ENCODE data around the gene ADCK2.
"Not testable (repeated sequence)": the region's sequence is repeated elsewhere in the genome, so short reads cannot be mapped to it uniquely, and the experiment has no call there.

The ADCK2 gene

GRCh38 chr7:140641524-140642195, 31.1 kb upstream of the ADCK2 start:
- Histone ChIP-seq H3K27ac (replicated peaks) (no peak overlapping the region), H3K27me3 (ENCODE audit: insufficient read depth, poor library complexity, severe bottlenecking) (peaks cover 38% of the 10 kb centered on the region), H3K4me3 (replicated peaks; ENCODE audit: insufficient read depth, low read length) (no peak overlapping the region)
- DNase-seq (ENCODE audit: low read depth in 1 of 2, low spot score in 1 of 2) = no peak
- TF ChIP-seq GABPA (IDR thresholded peaks at IDR 0.05; ENCODE audit: low read depth) (no peak), REST (IDR thresholded peaks at IDR 0.05; ENCODE audit: insufficient replicate concordance, low read depth) (no peak), CTCF (IDR thresholded peaks at IDR 0.05; ENCODE audit: insufficient read depth, low read length) (no peak), SPI1 (IDR thresholded peaks at IDR 0.05; ENCODE audit: borderline replicate concordance, low read depth) (no peak), POLR2AphosphoS5 (IDR thresholded peaks at IDR 0.05; ENCODE audit: low read depth) (no peak)

GRCh38 chr7:140643416-140643815, 29.3 kb upstream of the ADCK2 start:
- no peak overlapping the region for H3K4me3 ChIP-seq (replicated peaks; ENCODE audit: insufficient read depth, low read length)
- no peak for DNase-seq (ENCODE audit: low read depth in 1 of 2, low spot score in 1 of 2)
- no peak for TF ChIP-seq CTCF (IDR thresholded peaks at IDR 0.05; ENCODE audit: insufficient read depth, low read length)
- no peak for TF ChIP-seq GABPA (IDR thresholded peaks at IDR 0.05; ENCODE audit: low read depth)
- no peak for TF ChIP-seq SPI1 (IDR thresholded peaks at IDR 0.05; ENCODE audit: borderline replicate concordance, low read depth)
- TF ChIP-seq POLR2AphosphoS5 (IDR thresholded peaks at IDR 0.05; ENCODE audit: low read depth) = no peak
- no peak for TF ChIP-seq REST (IDR thresholded peaks at IDR 0.05; ENCODE audit: insufficient replicate concordance, low read depth)
- H3K27me3 ChIP-seq (ENCODE audit: insufficient read depth, poor library complexity, severe bottlenecking) = peaks cover 31% of the 10 kb centered on the region
- H3K27ac ChIP-seq (replicated peaks) = no peak overlapping the region

- not testable (repeated sequence) for DNase-seq (ENCODE audit: low read depth in 1 of 2, low spot score in 1 of 2); H3K4me3 ChIP-seq (replicated peaks; ENCODE audit: insufficient read depth, low read length); H3K27ac ChIP-seq (replicated peaks)
- peaks cover 18% of the 10 kb centered on the region for H3K27me3 ChIP-seq (ENCODE audit: insufficient read depth, poor library complexity, severe bottlenecking)
These were observed 28.0 kb upstream of the ADCK2 start for GRCh38 chr7:140644761-140645160.

- Histone ChIP-seq H3K4me3 (replicated peaks; ENCODE audit: insufficient read depth, low read length) (no peak overlapping the region), H3K27ac (replicated peaks) (no peak overlapping the region), H3K27me3 (ENCODE audit: insufficient read depth, poor library complexity, severe bottlenecking) (peaks cover 13% of the 10 kb centered on the region)
- no peak for DNase-seq (ENCODE audit: low read depth in 1 of 2, low spot score in 1 of 2)
- TF ChIP-seq GABPA (IDR thresholded peaks at IDR 0.05; ENCODE audit: low read depth) (no peak), SPI1 (IDR thresholded peaks at IDR 0.05; ENCODE audit: borderline replicate concordance, low read depth) (no peak), CTCF (IDR thresholded peaks at IDR 0.05; ENCODE audit: insufficient read depth, low read length) (no peak), POLR2AphosphoS5 (IDR thresholded peaks at IDR 0.05; ENCODE audit: low read depth) (no peak), REST (IDR thresholded peaks at IDR 0.05; ENCODE audit: insufficient replicate concordance, low read depth) (no peak)
These were observed 27.4 kb upstream of the ADCK2 start for GRCh38 chr7:140645166-140645900.
